GM21717 (cell line): Measurements from ENCODE around the gene MRPS34.

Experiments
- ATAC-seq: cut with Tn5 transposase; IDR thresholded peaks from one replicate; pipeline ENCODE4 v1.9.1; 2021; ENCODE audit warnings: mild to moderate bottlenecking, moderate library complexity; ENCODE audit not compliant: unreplicated experiment

Gene MRPS34

GRCh38 chr16:1794908-1795666, 22.2 kb upstream of the MRPS34 start:
- ATAC-seq, result no peak

- ATAC-seq, result no peak
Observed at GRCh38 chr16:1794221-1794871, 21.4 kb upstream of the MRPS34 start.

GRCh38 chr16:1793578-1794220, 20.8 kb upstream of the MRPS34 start, which contains the start of gene IGFALS:
TSS of gene IGFALS (minus strand) at chr16:1793705. CDS start at chr16:1793652, 53 bp downstream.
- ATAC-seq, result no peak

- no peak for ATAC-seq
Observed at GRCh38 chr16:1792836-1793577, 20.1 kb upstream of the MRPS34 start.

GRCh38 chr16:1791943-1792812, 19.2 kb upstream of the MRPS34 start:
- no peak for ATAC-seq

- ATAC-seq, result no peak
Observed at GRCh38 chr16:1791256-1791942, 18.5 kb upstream of the MRPS34 start.

- ATAC-seq, result no peak
Observed at GRCh38 chr16:1790611-1791255, 17.8 kb upstream of the MRPS34 start.

- ATAC-seq, result no peak
Observed at GRCh38 chr16:1790261-1790610, 17.3 kb upstream of the MRPS34 start.

- no peak for ATAC-seq
Observed at GRCh38 chr16:1789643-1790045, 16.7 kb upstream of the MRPS34 start.

- ATAC-seq, result no peak
Observed at GRCh38 chr16:1788708-1789100, 15.8 kb upstream of the MRPS34 start.

GRCh38 chr16:1788095-1788707, 15.3 kb upstream of the MRPS34 start:
- no peak for ATAC-seq

- no peak for ATAC-seq
Observed at GRCh38 chr16:1787322-1788094, 14.6 kb upstream of the MRPS34 start.

- no peak for ATAC-seq
Observed at GRCh38 chr16:1787056-1787321, 14.1 kb upstream of the MRPS34 start.

GRCh38 chr16:1786242-1787055, 13.5 kb upstream of the MRPS34 start:
- ATAC-seq, result no peak

GRCh38 chr16:1785846-1786170, 12.9 kb upstream of the MRPS34 start:
- no peak for ATAC-seq

- no peak for ATAC-seq
Observed at GRCh38 chr16:1784977-1785845, 12.3 kb upstream of the MRPS34 start.
